GM19455 (cell line): ENCODE results near the gene UNK.

ENCODE experiments used
- ATAC-seq: cut with Tn5 transposase; IDR thresholded peaks from one replicate; pipeline ENCODE4 v1.9.1; 2021; ENCODE audit not compliant: unreplicated experiment

UNK gene

GRCh38 chr17:75819116-75819515 is 34.5 kb downstream of the UNK start:
- no peak for ATAC-seq

GRCh38 chr17:75819678-75820077 is 35.1 kb downstream of the UNK start:
- no peak for ATAC-seq

- no peak for ATAC-seq
These were observed 35.8 kb downstream of the UNK start for GRCh38 chr17:75820094-75821080.

GRCh38 chr17:75821552-75821951 is 36.9 kb downstream of the UNK start:
- ATAC-seq, result no peak

GRCh38 chr17:75822119-75822799 is 37.7 kb downstream of the UNK start:
- no peak for ATAC-seq

- no peak for ATAC-seq
These were observed 38.2 kb downstream of the UNK start for GRCh38 chr17:75822800-75823166.

GRCh38 chr17:75823257-75824041 is 38.8 kb downstream of the UNK start:
- ATAC-seq, result no peak

- ATAC-seq, result no peak
These were observed 39.5 kb downstream of the UNK start for GRCh38 chr17:75824050-75824552.

- ATAC-seq, result no peak
These were observed 40.1 kb downstream of the UNK start for GRCh38 chr17:75824666-75825065.

GRCh38 chr17:75825149-75825552 is 40.5 kb downstream of the UNK start:
- ATAC-seq, result no peak

GRCh38 chr17:75825748-75826370 is 41.3 kb downstream of the UNK start:
- ATAC-seq, result no peak

GRCh38 chr17:75826561-75827307 is 42.1 kb downstream of the UNK start:
- ATAC-seq, result no peak

GRCh38 chr17:75827308-75828075 is 42.9 kb downstream of the UNK start:
- no peak for ATAC-seq

- no peak for ATAC-seq
These were observed 43.4 kb downstream of the UNK start for GRCh38 chr17:75828076-75828400.

GRCh38 chr17:75828741-75829140 is 44.1 kb downstream of the UNK start:
- ATAC-seq, result no peak

GRCh38 chr17:75829747-75830146 is 45.1 kb downstream of the UNK start:
- ATAC-seq, result no peak

GRCh38 chr17:75830164-75831031 is 45.8 kb downstream of the UNK start:
- ATAC-seq, result no peak

GRCh38 chr17:75831032-75831571 is 46.5 kb downstream of the UNK start:
- ATAC-seq, result no peak
